ENCODE measurements around the gene ZNF862. TPM values are rescaled to one million over a fixed set of nuclear protein-coding genes. Genes with fewer than 3 reads are reported as not detected.

Gene ZNF862
- total RNA-seq, 1 donor: 8.8 TPM

DNA sequence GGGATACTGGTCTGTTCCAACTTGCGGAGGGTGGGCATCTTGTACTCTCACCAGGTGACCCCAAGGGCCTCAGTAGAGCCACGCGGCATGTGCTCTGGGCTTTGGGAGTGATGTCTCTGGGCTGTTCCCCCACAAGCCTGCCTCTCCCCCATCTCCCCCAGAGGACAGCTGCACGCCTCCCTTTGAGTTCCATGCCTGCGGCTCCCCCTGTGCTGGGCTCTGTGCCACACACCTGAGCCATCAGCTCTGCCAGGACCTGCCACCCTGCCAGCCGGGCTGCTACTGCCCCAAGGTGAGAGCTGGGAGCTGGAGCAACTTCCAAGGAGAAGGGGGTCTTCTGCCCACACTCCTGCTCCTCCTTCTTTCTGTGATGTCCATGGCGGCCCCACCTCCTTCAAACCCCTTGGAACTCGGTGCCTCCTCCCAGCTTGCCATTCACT is 15.0 kb upstream of the ZNF862 start:
- H3K4me3 ChIP-seq (ENCODE audit: low read depth, low read length): no peak overlapping the region
- no peak for DNase-seq (ENCODE audit: low read depth)
- TF ChIP-seq, protein P1, sequence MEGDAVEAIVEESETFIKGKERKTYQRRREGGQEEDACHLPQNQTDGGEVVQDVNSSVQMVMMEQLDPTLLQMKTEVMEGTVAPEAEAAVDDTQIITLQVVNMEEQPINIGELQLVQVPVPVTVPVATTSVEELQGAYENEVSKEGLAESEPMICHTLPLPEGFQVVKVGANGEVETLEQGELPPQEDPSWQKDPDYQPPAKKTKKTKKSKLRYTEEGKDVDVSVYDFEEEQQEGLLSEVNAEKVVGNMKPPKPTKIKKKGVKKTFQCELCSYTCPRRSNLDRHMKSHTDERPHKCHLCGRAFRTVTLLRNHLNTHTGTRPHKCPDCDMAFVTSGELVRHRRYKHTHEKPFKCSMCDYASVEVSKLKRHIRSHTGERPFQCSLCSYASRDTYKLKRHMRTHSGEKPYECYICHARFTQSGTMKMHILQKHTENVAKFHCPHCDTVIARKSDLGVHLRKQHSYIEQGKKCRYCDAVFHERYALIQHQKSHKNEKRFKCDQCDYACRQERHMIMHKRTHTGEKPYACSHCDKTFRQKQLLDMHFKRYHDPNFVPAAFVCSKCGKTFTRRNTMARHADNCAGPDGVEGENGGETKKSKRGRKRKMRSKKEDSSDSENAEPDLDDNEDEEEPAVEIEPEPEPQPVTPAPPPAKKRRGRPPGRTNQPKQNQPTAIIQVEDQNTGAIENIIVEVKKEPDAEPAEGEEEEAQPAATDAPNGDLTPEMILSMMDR (IDR thresholded peaks at IDR 0.05; ENCODE audit: insufficient read depth, low read length): no peak

DNA sequence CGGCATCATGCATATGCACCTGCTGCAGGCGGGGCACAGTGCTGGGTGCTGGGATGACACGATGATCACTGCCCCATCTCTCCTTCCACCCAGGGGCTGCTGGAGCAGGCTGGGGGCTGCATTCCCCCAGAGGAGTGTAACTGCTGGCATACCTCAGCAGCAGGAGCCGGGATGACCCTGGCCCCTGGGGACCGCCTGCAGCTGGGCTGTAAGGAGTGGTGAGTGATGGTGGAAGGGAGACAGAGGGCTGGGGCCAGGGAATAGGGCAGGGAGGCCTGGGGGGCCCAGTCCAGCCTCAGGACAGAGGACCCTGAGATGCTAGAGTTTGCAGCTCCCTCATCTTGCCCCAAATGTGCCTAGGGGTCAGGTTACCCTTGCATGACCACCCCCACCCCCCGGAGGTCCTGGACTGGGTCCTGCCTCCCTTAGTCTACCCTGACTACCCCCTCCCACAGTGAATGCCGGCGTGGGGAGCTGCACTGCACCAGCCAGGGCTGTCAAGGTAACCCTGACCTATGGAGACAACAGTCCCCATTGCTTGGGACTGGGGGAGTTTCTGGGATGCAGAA is 14.5 kb upstream of the ZNF862 start:
- no peak overlapping the region for H3K4me3 ChIP-seq (ENCODE audit: low read depth, low read length)
- no peak for DNase-seq (ENCODE audit: low read depth)
- TF ChIP-seq, protein P1 (IDR thresholded peaks at IDR 0.05; ENCODE audit: insufficient read depth, low read length): no peak

DNA sequence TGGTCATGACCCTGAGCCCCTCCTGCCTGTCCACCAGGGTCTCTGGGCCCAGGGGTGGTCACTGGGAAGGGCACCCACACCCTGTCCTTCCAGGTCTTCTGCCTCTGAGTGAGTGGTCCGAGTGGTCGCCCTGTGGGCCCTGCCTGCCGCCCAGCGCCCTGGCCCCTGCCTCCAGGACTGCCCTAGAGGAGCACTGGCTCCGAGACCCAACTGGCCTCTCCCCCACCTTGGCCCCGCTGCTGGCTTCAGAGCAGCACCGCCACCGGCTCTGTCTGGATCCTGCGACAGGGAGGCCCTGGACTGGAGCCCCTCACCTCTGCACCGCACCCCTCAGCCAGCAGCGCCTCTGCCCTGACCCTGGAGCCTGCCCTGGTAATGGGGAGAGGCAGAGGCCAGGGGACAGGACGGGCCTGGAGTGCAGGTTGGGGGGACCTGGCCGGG is 13.9 kb upstream of the ZNF862 start:
- TF ChIP-seq, protein P1 (IDR thresholded peaks at IDR 0.05; ENCODE audit: insufficient read depth, low read length): no peak
- no peak overlapping the region for H3K4me3 ChIP-seq (ENCODE audit: low read depth, low read length)
- DNase-seq (ENCODE audit: low read depth): no peak

DNA sequence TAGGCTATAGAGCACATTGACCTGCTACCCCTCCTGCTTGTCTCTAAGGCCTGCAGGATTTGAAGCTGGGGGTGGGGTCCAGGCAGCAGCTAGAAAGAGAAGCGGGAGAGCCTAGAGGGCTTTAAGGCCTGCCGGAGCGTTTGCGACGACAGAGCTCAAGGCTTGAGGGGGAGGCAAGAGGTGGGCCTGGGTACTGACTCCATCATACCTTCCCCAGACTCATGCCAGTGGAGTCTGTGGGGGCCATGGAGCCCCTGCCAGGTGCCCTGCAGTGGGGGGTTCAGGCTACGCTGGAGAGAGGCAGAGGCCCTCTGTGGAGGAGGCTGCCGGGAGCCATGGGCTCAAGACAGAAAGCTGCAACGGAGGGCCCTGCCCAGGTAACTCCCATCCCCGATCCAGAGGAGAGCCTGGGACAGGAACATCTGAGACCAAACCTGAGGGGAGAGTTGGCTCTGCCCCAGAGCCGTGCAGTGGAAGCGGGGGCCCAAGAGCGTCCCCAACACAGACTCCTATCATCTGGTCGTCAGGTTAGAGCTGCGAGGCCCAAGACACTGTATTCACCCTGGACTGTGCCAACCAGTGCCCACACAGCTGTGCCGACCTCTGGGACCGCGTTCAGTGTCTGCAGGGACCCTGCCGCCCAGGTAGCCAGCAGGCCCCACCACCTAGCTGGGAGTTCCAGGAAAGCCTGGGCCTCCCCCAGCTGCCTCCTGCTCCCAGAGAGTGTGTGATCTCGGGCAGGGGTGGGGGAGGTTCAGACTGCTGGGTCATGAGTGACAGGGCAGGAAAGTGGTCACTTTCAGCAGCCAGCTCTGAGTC is 13.2 kb upstream of the ZNF862 start:
- no peak overlapping the region for H3K4me3 ChIP-seq (ENCODE audit: low read depth, low read length)
- TF ChIP-seq, protein P1 (IDR thresholded peaks at IDR 0.05; ENCODE audit: insufficient read depth, low read length): no peak
- DNase-seq (ENCODE audit: low read depth): no peak

DNA sequence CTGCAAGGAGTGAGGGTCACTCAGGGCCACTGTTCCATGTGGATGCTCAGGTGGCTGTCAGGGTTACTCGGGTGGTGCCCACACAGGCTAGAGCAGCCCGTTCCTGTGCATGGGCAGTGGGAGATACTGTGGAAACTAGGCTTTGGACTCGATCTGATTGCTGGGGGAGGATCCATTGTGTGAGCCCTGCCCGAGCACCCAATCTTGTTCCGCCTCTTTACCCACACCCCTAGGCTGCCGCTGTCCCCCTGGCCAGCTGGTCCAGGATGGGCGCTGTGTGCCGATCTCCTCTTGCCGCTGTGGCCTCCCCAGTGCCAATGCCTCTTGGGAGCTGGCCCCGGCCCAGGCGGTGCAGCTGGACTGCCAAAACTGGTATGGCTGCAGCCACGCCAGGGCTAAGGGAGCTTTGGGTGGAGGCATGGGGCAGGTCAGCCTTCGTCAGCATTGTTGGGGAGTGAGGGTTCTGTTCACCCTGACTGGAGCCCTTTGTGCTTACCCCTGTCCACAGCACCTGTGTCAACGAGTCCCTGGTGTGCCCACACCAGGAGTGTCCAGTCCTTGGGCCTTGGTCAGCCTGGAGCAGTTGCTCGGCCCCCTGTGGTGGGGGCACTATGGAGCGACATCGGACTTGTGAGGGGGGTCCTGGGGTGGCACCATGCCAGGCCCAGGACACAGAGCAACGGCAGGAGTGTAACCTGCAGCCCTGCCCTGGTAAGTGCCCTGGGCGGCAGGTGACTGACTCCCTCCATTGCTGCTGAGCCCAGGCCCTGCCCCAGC is 12.4 kb upstream of the ZNF862 start:
- TF ChIP-seq, protein P1 (IDR thresholded peaks at IDR 0.05; ENCODE audit: insufficient read depth, low read length): no peak
- no peak overlapping the region for H3K4me3 ChIP-seq (ENCODE audit: low read depth, low read length)
- no peak for DNase-seq (ENCODE audit: low read depth)

DNA sequence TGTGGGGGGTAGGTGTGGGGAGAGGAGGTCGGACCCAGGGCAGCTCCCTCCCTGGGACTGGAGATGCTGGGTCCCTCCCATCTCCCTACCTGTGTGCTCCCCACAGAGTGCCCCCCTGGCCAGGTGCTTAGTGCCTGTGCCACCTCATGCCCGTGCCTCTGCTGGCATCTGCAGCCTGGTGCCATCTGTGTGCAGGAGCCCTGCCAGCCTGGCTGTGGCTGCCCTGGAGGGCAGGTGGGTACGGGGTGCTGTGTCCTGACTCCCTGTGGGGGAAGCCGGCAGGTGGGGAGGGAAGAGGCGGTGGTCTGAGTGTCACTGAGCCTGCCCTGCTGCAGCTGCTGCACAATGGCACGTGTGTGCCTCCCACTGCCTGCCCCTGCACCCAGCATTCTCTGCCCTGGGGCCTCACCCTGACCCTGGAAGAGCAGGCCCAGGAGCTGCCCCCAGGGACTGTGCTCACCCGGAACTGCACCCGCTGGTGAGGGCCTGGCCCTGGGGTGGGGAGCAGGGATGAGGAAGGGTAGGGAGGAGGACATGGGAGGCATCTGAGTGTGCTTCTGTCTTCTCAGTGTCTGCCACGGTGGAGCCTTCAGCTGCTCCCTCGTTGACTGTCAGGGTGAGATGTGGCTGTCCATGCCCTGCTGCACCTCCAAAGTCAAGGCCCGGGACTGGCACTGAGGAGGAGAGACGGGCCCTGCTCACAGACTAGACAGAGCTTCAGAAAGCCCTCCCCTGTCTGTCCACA is 11.7 kb upstream of the ZNF862 start:
- DNase-seq (ENCODE audit: low read depth): no peak
- TF ChIP-seq, protein P1 (IDR thresholded peaks at IDR 0.05; ENCODE audit: insufficient read depth, low read length): no peak
- no peak overlapping the region for H3K4me3 ChIP-seq (ENCODE audit: low read depth, low read length)

Data from fibroblast of the aortic adventitia (primary cell).